Measurements from ENCODE around the gene KRT77. TPM values are rescaled to one million over a fixed set of nuclear protein-coding genes. Genes with fewer than 3 reads are reported as not detected.

KRT77 gene
- total RNA-seq, 2 donors from 2014 or later, result 0.41 TPM; not detected in 1

DNA sequence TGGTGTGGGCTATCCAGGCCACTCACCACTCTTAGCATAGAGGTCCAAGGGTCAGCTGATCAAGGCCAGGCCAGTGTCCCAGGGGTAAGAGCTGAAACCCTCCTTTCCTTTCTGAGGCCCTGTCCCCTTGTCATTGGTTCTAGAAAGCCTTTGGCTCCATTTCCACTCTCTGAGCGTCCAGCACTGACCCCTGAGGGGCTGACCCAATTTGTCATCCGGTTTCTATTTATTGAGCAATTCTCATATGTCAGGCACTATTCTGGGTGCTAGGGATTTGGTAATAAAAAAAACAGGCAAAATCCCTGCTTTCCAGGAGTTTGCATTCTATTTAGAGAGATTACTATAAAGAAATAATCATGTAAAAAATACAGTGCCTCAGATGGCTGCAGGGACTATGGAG is 3.4 kb downstream of the KRT77 start:
- Histone ChIP-seq H3K9me3 (no peaks in the 10 kb centered on the region), H3K27me3 (replicated peaks; ENCODE audit: insufficient read depth) (no peaks in the 10 kb centered on the region), H3K4me1 (ENCODE audit: control insufficient read depth in 1 of 2, low read depth in 2 of 2) (no peaks in the 10 kb centered on the region), H3K27ac (no peak overlapping the region), H3K36me3 (no peaks in the 10 kb centered on the region), H3K4me3 (no peak overlapping the region)
- TF ChIP-seq, protein P1, sequence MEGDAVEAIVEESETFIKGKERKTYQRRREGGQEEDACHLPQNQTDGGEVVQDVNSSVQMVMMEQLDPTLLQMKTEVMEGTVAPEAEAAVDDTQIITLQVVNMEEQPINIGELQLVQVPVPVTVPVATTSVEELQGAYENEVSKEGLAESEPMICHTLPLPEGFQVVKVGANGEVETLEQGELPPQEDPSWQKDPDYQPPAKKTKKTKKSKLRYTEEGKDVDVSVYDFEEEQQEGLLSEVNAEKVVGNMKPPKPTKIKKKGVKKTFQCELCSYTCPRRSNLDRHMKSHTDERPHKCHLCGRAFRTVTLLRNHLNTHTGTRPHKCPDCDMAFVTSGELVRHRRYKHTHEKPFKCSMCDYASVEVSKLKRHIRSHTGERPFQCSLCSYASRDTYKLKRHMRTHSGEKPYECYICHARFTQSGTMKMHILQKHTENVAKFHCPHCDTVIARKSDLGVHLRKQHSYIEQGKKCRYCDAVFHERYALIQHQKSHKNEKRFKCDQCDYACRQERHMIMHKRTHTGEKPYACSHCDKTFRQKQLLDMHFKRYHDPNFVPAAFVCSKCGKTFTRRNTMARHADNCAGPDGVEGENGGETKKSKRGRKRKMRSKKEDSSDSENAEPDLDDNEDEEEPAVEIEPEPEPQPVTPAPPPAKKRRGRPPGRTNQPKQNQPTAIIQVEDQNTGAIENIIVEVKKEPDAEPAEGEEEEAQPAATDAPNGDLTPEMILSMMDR (IDR thresholded peaks at IDR 0.05), result no peak
- DNase-seq (ENCODE audit: low spot score), result no peak
- no peak for ATAC-seq (ENCODE audit: insufficient number of reproducible peaks, low FRiP score, low read depth)

DNA sequence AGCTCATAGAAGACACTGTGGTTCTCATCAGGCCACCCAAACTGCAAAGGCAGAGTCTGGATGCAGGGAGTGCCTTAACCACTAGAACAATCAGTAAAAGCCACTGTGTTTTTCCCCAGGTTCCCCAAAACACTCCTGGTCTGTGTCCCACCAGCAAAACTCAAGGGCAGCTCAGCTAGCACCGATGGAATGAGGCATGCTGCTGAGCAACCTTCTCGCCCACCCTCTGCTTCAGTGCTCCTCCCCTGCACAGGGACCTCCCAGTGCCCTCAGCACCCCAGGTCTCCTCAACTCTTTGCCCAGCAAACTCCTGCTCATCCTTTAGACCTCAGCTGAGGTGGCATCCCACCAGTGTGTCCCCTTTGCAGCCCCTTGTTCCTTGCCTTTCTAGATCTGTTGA is 4.0 kb downstream of the KRT77 start:
- H3K27ac ChIP-seq, result no peak overlapping the region
- ATAC-seq (ENCODE audit: insufficient number of reproducible peaks, low FRiP score, low read depth) (no peak), DNase-seq (ENCODE audit: low spot score) (no peak)
- TF ChIP-seq, protein P1 (IDR thresholded peaks at IDR 0.05), result no peak
- H3K27me3 ChIP-seq (replicated peaks; ENCODE audit: insufficient read depth), result no peaks in the 10 kb centered on the region
- no peak overlapping the region for H3K4me3 ChIP-seq
- H3K9me3 ChIP-seq, result no peaks in the 10 kb centered on the region
- no peaks in the 10 kb centered on the region for H3K36me3 ChIP-seq
- no peaks in the 10 kb centered on the region for H3K4me1 ChIP-seq (ENCODE audit: control insufficient read depth in 1 of 2, low read depth in 2 of 2)

DNA sequence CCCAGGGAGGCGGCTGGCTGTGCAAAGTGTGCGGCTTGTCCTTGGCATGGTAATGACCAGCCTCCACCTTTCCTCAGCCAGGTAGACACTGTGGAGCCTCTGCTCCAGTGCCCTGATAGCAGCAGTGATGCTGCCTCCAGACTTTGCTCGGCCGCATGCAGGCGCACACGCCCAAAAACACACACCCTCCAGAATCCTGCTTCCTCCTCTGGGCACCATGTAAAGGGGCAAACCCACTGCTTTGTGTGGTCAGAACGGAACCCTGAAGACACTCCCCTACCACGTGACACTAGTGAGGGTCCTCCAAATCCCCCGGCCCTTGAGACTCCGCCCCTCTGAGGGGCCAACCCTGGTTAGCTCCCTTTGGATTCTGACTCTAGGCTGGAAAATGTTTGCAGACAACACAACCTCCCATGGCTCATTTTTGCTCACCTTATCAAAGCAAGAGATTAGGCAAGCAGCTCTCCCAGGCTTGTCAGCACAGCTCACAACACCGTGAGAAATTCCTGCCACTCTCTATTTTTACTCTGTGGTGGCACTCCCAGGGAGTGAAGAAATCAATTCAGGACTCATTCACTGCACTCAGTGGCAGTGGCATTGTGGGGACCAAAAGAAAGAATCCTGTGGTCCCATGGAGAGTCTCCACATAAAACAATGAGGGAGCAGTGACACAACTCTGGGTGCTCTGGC is 4.5 kb downstream of the KRT77 start:
- DNase-seq (ENCODE audit: low spot score), result no peak
- H3K4me3 ChIP-seq, result no peak overlapping the region

DNA sequence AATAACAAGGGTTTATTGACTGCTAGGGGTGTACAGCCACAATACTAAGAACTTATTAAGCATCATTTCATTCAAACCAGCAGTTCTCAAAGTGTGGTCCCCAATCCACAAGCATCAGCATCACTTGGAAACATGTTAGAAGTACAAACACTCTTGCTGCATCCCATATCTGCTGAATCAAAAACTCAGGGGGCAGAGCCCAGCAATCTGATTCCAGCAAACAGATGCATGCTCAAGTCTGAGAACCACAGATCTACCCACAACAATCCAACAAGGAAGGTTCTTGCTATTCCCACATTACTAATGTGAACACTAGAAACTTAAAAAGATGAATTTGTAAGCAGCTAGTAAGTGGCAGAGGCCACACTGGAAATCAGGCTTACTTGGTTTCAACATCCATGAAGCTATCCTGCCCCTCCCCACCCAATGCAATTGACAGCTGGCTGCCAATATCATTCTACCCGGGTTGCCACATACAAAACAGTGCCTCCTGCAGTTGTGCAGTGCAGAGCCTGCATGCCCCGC is 6.2 kb downstream of the KRT77 start:
- TF ChIP-seq, protein P1 (IDR thresholded peaks at IDR 0.05), result no peak
- H3K4me1 ChIP-seq (ENCODE audit: control insufficient read depth in 1 of 2, low read depth in 2 of 2), result no peaks in the 10 kb centered on the region
- H3K9me3 ChIP-seq, result no peaks in the 10 kb centered on the region
- DNase-seq (ENCODE audit: low spot score) (no peak), ATAC-seq (ENCODE audit: insufficient number of reproducible peaks, low FRiP score, low read depth) (no peak)
- H3K36me3 ChIP-seq, result no peaks in the 10 kb centered on the region
- no peak overlapping the region for H3K4me3 ChIP-seq
- no peak overlapping the region for H3K27ac ChIP-seq
- no peaks in the 10 kb centered on the region for H3K27me3 ChIP-seq (replicated peaks; ENCODE audit: insufficient read depth)

More for the DNA sequence above, 4.5 kb downstream of the KRT77 start:
- ATAC-seq (ENCODE audit: insufficient number of reproducible peaks, low FRiP score, low read depth), result no peak
- Histone ChIP-seq H3K27me3 (replicated peaks; ENCODE audit: insufficient read depth) (no peaks in the 10 kb centered on the region), H3K36me3 (no peaks in the 10 kb centered on the region), H3K9me3 (no peaks in the 10 kb centered on the region), H3K27ac (no peak overlapping the region), H3K4me1 (ENCODE audit: control insufficient read depth in 1 of 2, low read depth in 2 of 2) (no peaks in the 10 kb centered on the region)
- TF ChIP-seq, protein P1 (IDR thresholded peaks at IDR 0.05), result no peak

DNA sequence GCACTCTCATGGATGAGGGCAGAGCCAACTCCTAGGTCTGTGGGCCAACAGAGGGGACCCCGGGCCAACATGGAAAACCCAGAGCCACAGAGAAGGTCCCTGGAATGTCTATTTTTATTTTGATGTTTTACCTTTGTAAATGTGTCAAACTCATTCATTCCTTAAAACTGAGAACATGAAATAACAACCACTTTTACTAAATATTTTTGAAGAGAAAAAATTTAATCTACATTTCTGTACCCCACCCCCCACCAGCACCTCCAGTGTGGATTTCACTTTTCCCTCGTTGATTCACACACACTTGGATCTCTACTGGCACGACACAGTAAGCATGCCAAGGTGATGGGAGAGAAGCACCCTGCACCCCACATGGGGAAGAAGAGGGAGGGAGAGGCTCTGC is 6.7 kb downstream of the KRT77 start:
- H3K27ac ChIP-seq, result no peak overlapping the region
- TF ChIP-seq, protein P1 (IDR thresholded peaks at IDR 0.05), result no peak
- ATAC-seq (ENCODE audit: insufficient number of reproducible peaks, low FRiP score, low read depth), result no peak

More for the DNA sequence above, 6.7 kb downstream of the KRT77 start:
- Histone ChIP-seq H3K27me3 (replicated peaks; ENCODE audit: insufficient read depth) (no peaks in the 10 kb centered on the region), H3K36me3 (no peaks in the 10 kb centered on the region), H3K4me3 (no peak overlapping the region), H3K9me3 (no peaks in the 10 kb centered on the region), H3K4me1 (ENCODE audit: control insufficient read depth in 1 of 2, low read depth in 2 of 2) (no peaks in the 10 kb centered on the region)
- no peak for DNase-seq (ENCODE audit: low spot score)

All from thoracic aorta (tissue), 2 donors.